GM12878 (cell line): ENCODE results near the gene CHERP. TPM values are rescaled to one million over a fixed set of nuclear protein-coding genes. Genes with fewer than 3 reads are reported as not detected.

Experiments used
- BRCA1 ChIP-seq: IDR thresholded peaks from 2 replicates; pipeline ENCODE4 v1.6.1; 2011; ENCODE audit warnings: low read depth, low read length, improper control_type of control experiment
- CEBPB ChIP-seq, 2 experiments: fragments of 150-350 bp in 1 of 2; IDR thresholded peaks; 2 replicates each; pipeline ENCODE4 v1.6.1; 2012 to 2014; ENCODE audit warnings: low read depth in 2 of 2, low read length in 2 of 2, borderline replicate concordance in 1 of 2, inconsistent platforms in 1 of 2
- EZH2 ChIP-seq: IDR thresholded peaks from 2 replicates; pipeline ENCODE4 v1.6.1; 2012; ENCODE audit warnings: low read depth, mild to moderate bottlenecking, control low read depth, inconsistent platforms, low read length, borderline replicate concordance; ENCODE audit not compliant: control insufficient read depth
- GATAD2B ChIP-seq: fragments of 450-650 bp; conservative IDR thresholded peaks from 2 replicates; pipeline ENCODE4 v1.6.1; 2017; ENCODE audit warnings: low read depth, mild to moderate bottlenecking, moderate library complexity
- KDM1A ChIP-seq: fragments of 200-600 bp; sonication (generic); IDR thresholded peaks from 2 replicates; pipeline ENCODE4 v1.6.1; 2016; ENCODE audit warnings: borderline replicate concordance
- PML ChIP-seq: IDR thresholded peaks from 2 replicates; pipeline ENCODE4 v1.6.1; 2012; ENCODE audit warnings: low read length, inconsistent platforms
- POLR2A ChIP-seq: IDR thresholded peaks from 2 replicates; pipeline ENCODE4 v1.6.1; 2011; ENCODE audit warnings: low read depth, mild to moderate bottlenecking, low read length
- SMAD5 ChIP-seq: IDR thresholded peaks from 2 replicates; pipeline ENCODE4 v1.6.1; 2016; ENCODE audit warnings: antibody characterized with exemption, low read depth
- ZNF217 ChIP-seq: fragments of 450-650 bp; IDR thresholded peaks from 2 replicates; pipeline ENCODE4 v1.6.1; 2017; ENCODE audit warnings: antibody characterized with exemption, mild to moderate bottlenecking
- polyA plus RNA-seq, 11 experiments: library from polyadenylated mRNA; depleted of rRNA in 4 of 11; unstranded in 6 of 11; stranded (reverse) in 5 of 11; fragments of >200 nt; fragmentation: Nextera tagmentation in 4 of 11; fragmentation: Illumina TruSeq in 1 of 11; extraction: Ambion mirVana in 4 of 11; extraction: Trizol in 1 of 11; gene quantifications; 1 replicate in 1 of 11; 2 replicates in 10 of 11; pipeline versions ENCODE4 v1.2.1 to v1.2.3, GENCODE V29; 2011 to 2016; ENCODE audit warnings: inconsistent platforms in 2 of 11, missing spikeins in 2 of 11, low read depth in 1 of 11
- total RNA-seq, 4 experiments: library from RNA; depleted of rRNA in 3 of 4; stranded (reverse); fragments of >200 nt in 3 of 4; fragmentation: Illumina TruSeq in 1 of 4; extraction: Trizol in 1 of 4; gene quantifications; 2 replicates each; pipeline versions ENCODE4 v1.2.1 to v1.2.3, GENCODE V29; 2013 to 2021
- TF ChIP-seq, protein P1 (sequence below): fragments of 450-650 bp; IDR thresholded peaks from 2 replicates; pipeline ENCODE4 v1.6.1; 2016; ENCODE audit warnings: mild to moderate bottlenecking
- TF ChIP-seq, protein P2 (sequence below): fragments of 450-650 bp; IDR thresholded peaks from 2 replicates; pipeline ENCODE4 v1.6.1; 2016; ENCODE audit warnings: mild to moderate bottlenecking, moderate library complexity, borderline replicate concordance
- TF ChIP-seq, protein P3 (sequence below): IDR thresholded peaks from 2 replicates; pipeline ENCODE4 v1.6.1; 2012; ENCODE audit warnings: low read depth, low read length, improper control_type of control experiment
- TF ChIP-seq, protein P4 (sequence below): fragments of 450-650 bp; IDR thresholded peaks from 2 replicates; pipeline ENCODE4 v1.6.1; 2017; ENCODE audit warnings: mild to moderate bottlenecking, moderate library complexity
- TF ChIP-seq, protein P5 (sequence below): IDR thresholded peaks from 2 replicates; pipeline ENCODE4 v1.6.1; 2012; ENCODE audit warnings: improper control_type of control experiment, low read depth, low read length; ENCODE audit not compliant: insufficient replicate concordance

Gene CHERP
- total and polyA plus RNA-seq, 10 of the 15 experiments (the other 5 are each of a cell fraction or from before 2014, with no cell fraction given): 0.66 to 65.3 (median 12.2) TPM

DNA sequence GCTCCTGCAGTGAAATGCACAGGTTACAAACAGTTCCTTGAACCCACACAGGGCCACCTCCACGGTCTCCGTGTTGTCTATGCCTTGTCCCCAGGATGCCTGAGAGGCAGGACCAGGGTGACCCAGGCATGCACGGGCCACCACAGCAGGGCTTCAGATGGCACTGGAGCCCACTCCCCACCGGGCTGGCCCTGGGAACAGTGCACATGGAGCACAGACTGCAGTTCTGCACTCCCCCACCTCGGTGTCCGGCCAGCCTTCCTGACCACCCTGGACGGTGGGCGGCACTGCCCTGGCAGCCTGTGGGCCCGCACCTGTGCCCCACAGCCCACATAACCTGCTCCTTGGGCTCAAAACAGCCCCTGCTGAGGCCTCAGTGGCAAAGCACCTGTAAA lies 44.2 kb upstream of the CHERP start (continued):
- TF ChIP-seq BRCA1 (no peak), PML (no peak), POLR2A (peak; percentile 45; the same call in 1 of the 2 replicates), CEBPB (IDR thresholded peaks at IDR 0.05; ENCODE audit: borderline replicate concordance in 1 of 2, low read depth in 2 of 2, low read length in 2 of 2) (no peak), EZH2 (no peak), KDM1A (no peak), ZNF217 (no peak), SMAD5 (no peak), GATAD2B (no peak)
- TF ChIP-seq, protein P1, sequence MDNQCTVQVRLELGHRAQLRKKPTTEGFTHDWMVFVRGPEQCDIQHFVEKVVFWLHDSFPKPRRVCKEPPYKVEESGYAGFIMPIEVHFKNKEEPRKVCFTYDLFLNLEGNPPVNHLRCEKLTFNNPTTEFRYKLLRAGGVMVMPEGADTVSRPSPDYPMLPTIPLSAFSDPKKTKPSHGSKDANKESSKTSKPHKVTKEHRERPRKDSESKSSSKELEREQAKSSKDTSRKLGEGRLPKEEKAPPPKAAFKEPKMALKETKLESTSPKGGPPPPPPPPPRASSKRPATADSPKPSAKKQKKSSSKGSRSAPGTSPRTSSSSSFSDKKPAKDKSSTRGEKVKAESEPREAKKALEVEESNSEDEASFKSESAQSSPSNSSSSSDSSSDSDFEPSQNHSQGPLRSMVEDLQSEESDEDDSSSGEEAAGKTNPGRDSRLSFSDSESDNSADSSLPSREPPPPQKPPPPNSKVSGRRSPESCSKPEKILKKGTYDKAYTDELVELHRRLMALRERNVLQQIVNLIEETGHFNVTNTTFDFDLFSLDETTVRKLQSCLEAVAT: peak; percentile 26; the same call in 1 of the 2 replicates
- TF ChIP-seq, protein P2, sequence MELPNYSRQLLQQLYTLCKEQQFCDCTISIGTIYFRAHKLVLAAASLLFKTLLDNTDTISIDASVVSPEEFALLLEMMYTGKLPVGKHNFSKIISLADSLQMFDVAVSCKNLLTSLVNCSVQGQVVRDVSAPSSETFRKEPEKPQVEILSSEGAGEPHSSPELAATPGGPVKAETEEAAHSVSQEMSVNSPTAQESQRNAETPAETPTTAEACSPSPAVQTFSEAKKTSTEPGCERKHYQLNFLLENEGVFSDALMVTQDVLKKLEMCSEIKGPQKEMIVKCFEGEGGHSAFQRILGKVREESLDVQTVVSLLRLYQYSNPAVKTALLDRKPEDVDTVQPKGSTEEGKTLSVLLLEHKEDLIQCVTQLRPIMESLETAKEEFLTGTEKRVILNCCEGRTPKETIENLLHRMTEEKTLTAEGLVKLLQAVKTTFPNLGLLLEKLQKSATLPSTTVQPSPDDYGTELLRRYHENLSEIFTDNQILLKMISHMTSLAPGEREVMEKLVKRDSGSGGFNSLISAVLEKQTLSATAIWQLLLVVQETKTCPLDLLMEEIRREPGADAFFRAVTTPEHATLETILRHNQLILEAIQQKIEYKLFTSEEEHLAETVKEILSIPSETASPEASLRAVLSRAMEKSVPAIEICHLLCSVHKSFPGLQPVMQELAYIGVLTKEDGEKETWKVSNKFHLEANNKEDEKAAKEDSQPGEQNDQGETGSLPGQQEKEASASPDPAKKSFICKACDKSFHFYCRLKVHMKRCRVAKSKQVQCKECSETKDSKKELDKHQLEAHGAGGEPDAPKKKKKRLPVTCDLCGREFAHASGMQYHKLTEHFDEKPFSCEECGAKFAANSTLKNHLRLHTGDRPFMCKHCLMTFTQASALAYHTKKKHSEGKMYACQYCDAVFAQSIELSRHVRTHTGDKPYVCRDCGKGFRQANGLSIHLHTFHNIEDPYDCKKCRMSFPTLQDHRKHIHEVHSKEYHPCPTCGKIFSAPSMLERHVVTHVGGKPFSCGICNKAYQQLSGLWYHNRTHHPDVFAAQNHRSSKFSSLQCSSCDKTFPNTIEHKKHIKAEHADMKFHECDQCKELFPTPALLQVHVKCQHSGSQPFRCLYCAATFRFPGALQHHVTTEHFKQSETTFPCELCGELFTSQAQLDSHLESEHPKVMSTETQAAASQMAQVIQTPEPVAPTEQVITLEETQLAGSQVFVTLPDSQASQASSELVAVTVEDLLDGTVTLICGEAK: no peak
- TF ChIP-seq, protein P3, sequence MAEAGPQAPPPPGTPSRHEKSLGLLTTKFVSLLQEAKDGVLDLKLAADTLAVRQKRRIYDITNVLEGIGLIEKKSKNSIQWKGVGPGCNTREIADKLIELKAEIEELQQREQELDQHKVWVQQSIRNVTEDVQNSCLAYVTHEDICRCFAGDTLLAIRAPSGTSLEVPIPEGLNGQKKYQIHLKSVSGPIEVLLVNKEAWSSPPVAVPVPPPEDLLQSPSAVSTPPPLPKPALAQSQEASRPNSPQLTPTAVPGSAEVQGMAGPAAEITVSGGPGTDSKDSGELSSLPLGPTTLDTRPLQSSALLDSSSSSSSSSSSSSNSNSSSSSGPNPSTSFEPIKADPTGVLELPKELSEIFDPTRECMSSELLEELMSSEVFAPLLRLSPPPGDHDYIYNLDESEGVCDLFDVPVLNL: no peak
- TF ChIP-seq, protein P4, sequence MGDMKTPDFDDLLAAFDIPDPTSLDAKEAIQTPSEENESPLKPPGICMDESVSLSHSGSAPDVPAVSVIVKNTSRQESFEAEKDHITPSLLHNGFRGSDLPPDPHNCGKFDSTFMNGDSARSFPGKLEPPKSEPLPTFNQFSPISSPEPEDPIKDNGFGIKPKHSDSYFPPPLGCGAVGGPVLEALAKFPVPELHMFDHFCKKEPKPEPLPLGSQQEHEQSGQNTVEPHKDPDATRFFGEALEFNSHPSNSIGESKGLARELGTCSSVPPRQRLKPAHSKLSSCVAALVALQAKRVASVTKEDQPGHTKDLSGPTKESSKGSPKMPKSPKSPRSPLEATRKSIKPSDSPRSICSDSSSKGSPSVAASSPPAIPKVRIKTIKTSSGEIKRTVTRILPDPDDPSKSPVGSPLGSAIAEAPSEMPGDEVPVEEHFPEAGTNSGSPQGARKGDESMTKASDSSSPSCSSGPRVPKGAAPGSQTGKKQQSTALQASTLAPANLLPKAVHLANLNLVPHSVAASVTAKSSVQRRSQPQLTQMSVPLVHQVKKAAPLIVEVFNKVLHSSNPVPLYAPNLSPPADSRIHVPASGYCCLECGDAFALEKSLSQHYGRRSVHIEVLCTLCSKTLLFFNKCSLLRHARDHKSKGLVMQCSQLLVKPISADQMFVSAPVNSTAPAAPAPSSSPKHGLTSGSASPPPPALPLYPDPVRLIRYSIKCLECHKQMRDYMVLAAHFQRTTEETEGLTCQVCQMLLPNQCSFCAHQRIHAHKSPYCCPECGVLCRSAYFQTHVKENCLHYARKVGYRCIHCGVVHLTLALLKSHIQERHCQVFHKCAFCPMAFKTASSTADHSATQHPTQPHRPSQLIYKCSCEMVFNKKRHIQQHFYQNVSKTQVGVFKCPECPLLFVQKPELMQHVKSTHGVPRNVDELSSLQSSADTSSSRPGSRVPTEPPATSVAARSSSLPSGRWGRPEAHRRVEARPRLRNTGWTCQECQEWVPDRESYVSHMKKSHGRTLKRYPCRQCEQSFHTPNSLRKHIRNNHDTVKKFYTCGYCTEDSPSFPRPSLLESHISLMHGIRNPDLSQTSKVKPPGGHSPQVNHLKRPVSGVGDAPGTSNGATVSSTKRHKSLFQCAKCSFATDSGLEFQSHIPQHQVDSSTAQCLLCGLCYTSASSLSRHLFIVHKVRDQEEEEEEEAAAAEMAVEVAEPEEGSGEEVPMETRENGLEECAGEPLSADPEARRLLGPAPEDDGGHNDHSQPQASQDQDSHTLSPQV: no peak
- TF ChIP-seq, protein P5, sequence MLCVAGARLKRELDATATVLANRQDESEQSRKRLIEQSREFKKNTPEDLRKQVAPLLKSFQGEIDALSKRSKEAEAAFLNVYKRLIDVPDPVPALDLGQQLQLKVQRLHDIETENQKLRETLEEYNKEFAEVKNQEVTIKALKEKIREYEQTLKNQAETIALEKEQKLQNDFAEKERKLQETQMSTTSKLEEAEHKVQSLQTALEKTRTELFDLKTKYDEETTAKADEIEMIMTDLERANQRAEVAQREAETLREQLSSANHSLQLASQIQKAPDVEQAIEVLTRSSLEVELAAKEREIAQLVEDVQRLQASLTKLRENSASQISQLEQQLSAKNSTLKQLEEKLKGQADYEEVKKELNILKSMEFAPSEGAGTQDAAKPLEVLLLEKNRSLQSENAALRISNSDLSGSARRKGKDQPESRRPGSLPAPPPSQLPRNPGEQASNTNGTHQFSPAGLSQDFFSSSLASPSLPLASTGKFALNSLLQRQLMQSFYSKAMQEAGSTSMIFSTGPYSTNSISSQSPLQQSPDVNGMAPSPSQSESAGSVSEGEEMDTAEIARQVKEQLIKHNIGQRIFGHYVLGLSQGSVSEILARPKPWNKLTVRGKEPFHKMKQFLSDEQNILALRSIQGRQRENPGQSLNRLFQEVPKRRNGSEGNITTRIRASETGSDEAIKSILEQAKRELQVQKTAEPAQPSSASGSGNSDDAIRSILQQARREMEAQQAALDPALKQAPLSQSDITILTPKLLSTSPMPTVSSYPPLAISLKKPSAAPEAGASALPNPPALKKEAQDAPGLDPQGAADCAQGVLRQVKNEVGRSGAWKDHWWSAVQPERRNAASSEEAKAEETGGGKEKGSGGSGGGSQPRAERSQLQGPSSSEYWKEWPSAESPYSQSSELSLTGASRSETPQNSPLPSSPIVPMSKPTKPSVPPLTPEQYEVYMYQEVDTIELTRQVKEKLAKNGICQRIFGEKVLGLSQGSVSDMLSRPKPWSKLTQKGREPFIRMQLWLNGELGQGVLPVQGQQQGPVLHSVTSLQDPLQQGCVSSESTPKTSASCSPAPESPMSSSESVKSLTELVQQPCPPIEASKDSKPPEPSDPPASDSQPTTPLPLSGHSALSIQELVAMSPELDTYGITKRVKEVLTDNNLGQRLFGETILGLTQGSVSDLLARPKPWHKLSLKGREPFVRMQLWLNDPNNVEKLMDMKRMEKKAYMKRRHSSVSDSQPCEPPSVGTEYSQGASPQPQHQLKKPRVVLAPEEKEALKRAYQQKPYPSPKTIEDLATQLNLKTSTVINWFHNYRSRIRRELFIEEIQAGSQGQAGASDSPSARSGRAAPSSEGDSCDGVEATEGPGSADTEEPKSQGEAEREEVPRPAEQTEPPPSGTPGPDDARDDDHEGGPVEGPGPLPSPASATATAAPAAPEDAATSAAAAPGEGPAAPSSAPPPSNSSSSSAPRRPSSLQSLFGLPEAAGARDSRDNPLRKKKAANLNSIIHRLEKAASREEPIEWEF: no peak
